Fibroblast of lung (primary cell): ENCODE results near the gene KRT85. TPM values are rescaled to one million over a fixed set of nuclear protein-coding genes. Genes with fewer than 3 reads are reported as not detected.

ENCODE experiments used
- DNase-seq, 2 donors: peaks; one replicate each; pipeline versions ENCODE4 v3.0.0 to v3.0.0-alpha.2; 2010; ENCODE audit warnings: low read depth in 2 of 2
- H2AFZ ChIP-seq: 2 replicates; pipeline ENCODE4 v1.5.1; 2012; ENCODE audit warnings: low read length, control low read depth, inconsistent platforms
- H3K27ac ChIP-seq: 2 replicates; pipeline ENCODE4 v1.5.1; 2011; ENCODE audit warnings: low read length, control low read depth; ENCODE audit not compliant: insufficient read depth
- H3K27me3 ChIP-seq: 2 replicates; pipeline ENCODE4 v1.5.1; 2011; ENCODE audit warnings: mild to moderate bottlenecking, low read length; ENCODE audit not compliant: control insufficient read depth, insufficient read depth
- H3K36me3 ChIP-seq: 2 replicates; pipeline ENCODE4 v1.5.1; 2011; ENCODE audit warnings: low read length; ENCODE audit not compliant: control insufficient read depth, insufficient read depth
- H3K4me1 ChIP-seq: 2 replicates; pipeline ENCODE4 v1.5.1; 2011; ENCODE audit warnings: low read length; ENCODE audit not compliant: control insufficient read depth, insufficient read depth; ENCODE audit errors: extremely low read depth
- H3K4me2 ChIP-seq: 2 replicates; pipeline ENCODE4 v1.5.1; 2011; ENCODE audit warnings: low read length, control low read depth; ENCODE audit not compliant: insufficient read depth; ENCODE audit errors: extremely low read depth
- H3K4me3 ChIP-seq, 4 experiments: fragments of 200-600 bp in 1 of 4; sonication (generic) in 1 of 4; replicated peaks in 1 of 4; 2 replicates each; pipeline ENCODE4 v1.5.1; 2011 to 2016; ENCODE audit warnings: low read length in 4 of 4, low read depth in 3 of 4, mild to moderate bottlenecking in 3 of 4, control low read depth in 2 of 4, inconsistent platforms in 1 of 4, mixed read lengths in 1 of 4; ENCODE audit not compliant: insufficient read depth in 1 of 4; ENCODE audit errors: control extremely low read depth in 1 of 4
- H3K79me2 ChIP-seq: 2 replicates; pipeline ENCODE4 v1.5.1; 2012; ENCODE audit warnings: mild to moderate bottlenecking, low read length, inconsistent platforms; ENCODE audit not compliant: control insufficient read depth, insufficient read depth
- H3K9ac ChIP-seq: 2 replicates; pipeline ENCODE4 v1.5.1; 2011; ENCODE audit warnings: mild to moderate bottlenecking, low read length, control low read depth; ENCODE audit not compliant: insufficient read depth
- H3K9me3 ChIP-seq: 2 replicates; pipeline ENCODE4 v1.5.1; 2012; ENCODE audit warnings: low read depth, low read length; ENCODE audit not compliant: control insufficient read depth, insufficient read depth
- H4K20me1 ChIP-seq: 2 replicates; pipeline ENCODE4 v1.5.1; 2011; ENCODE audit warnings: low read length; ENCODE audit not compliant: control insufficient read depth, insufficient read depth; ENCODE audit errors: extremely low read depth
- CTCF ChIP-seq, 2 donors: IDR thresholded peaks in 1 of 2; conservative IDR thresholded peaks in 1 of 2; 1 replicate in 1 of 2; 2 replicates in 1 of 2; pipeline ENCODE4 v1.5.1; 2011 to 2012; ENCODE audit warnings: low read length in 2 of 2, control low read depth in 1 of 2, inconsistent platforms in 1 of 2, low read depth in 1 of 2, mild to moderate bottlenecking in 1 of 2
- EZH2 ChIP-seq: IDR thresholded peaks from 2 replicates; pipeline ENCODE4 v1.5.1; 2012; ENCODE audit warnings: low read length, control low read depth, mild to moderate bottlenecking; ENCODE audit errors: missing control alignments
- polyA plus RNA-seq, 2 donors: library from polyadenylated mRNA; depleted of rRNA in 1 of 2; stranded (reverse) in 1 of 2; unstranded in 1 of 2; fragments of >200 nt; gene quantifications; 2 replicates each; pipeline ENCODE4 v1.2.1, GENCODE V29; 2011 to 2012; ENCODE audit warnings: missing spikeins in 1 of 2
- total RNA-seq: library from RNA; depleted of rRNA; stranded (reverse); fragments of >200 nt; gene quantifications from 2 replicates; pipeline ENCODE4 v1.2.1, GENCODE V29; 2014

The KRT85 gene
- total and polyA plus RNA-seq, 2 donors (not counting 1 experiment from before 2014, with no cell fraction given) = not detected

GRCh38 chr12:52327052-52327829, 40.0 kb downstream of the KRT85 start:
- H4K20me1 ChIP-seq = no peaks in the 10 kb centered on the region
- no peaks in the 10 kb centered on the region for H3K36me3 ChIP-seq
- no peaks in the 10 kb centered on the region for H3K79me2 ChIP-seq
- no peak overlapping the region for H3K4me2 ChIP-seq
- DNase-seq = peak; percentile 89 to 94
- no peaks in the 10 kb centered on the region for H3K4me1 ChIP-seq
- H3K27ac ChIP-seq = no peak overlapping the region
- no peak overlapping the region for H3K9ac ChIP-seq
- TF ChIP-seq EZH2 = no peak
- TF ChIP-seq CTCF (conservative IDR thresholded peaks at IDR 0.05 in 1 of 2, IDR thresholded peaks at IDR 0.05 in 1 of 2; ENCODE audit: low read depth in 1 of 2, low read length in 2 of 2) = peak; percentile 96
- no peak overlapping the region for H3K4me3 ChIP-seq
- no peaks in the 10 kb centered on the region for H3K9me3 ChIP-seq
- peaks cover 22% of the 10 kb centered on the region for H3K27me3 ChIP-seq
- H2AFZ ChIP-seq = no peak overlapping the region

DNA sequence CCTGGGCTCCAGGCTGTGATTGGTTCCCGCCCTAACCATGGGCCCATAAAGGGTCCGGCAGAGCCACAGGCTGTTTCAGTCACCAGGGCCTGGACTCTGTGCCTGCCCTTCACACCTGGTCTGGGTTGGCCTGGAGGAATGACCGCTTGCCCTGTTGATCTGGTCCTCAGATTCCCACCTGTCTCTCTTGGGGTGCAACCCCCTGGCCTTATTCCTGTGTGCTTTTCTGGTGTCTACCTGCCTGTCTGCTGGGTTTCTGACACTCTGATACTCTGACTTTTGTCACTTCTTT, 43.2 kb downstream of the KRT85 start:
- Histone ChIP-seq H3K79me2 (no peaks in the 10 kb centered on the region), H3K4me1 (no peaks in the 10 kb centered on the region), H3K9ac (no peak overlapping the region), H3K36me3 (no peaks in the 10 kb centered on the region), H3K4me2 (no peak overlapping the region), H4K20me1 (no peaks in the 10 kb centered on the region), H3K27me3 (peaks cover 30% of the 10 kb centered on the region), H3K4me3 (no peak overlapping the region), H2AFZ (no peak overlapping the region), H3K27ac (no peak overlapping the region), H3K9me3 (no peaks in the 10 kb centered on the region)
- no peak for TF ChIP-seq EZH2
- DNase-seq = no peak

DNA sequence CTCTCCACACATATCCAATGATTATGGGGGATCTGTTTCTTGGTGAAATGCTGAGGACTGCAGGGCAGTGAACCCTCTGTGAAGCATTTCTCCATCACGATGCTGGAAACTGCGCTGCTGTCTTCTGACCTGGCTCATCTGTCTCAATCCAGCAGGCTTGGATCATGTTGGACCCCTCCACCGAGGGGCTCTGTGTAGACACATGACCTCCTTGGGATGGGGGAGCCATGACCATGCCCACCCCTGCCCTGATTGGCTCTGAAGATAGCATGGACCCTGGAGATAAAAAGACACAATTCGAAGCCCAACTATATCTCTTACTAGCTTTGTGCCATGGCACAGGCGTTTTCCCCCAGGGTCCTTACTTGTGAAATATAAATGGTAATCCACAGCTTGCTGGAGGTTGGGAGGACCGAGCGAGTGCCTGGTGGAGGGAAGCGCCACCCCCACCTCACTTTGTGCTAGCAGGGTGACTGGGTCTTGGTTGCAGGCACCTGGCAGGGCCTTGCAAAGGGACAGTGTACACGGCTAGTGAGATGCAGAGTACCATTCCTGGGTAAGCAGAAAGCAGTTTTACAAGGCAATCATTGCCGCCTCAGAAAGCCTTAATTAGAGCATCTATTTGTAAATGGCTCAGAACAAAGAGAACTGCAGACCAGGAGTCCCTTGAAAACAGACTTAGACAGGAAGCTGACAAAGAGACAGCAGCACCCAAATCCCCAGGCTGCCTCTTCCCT, 43.7 kb downstream of the KRT85 start:
- Histone ChIP-seq H4K20me1 (no peaks in the 10 kb centered on the region), H3K27ac (no peak overlapping the region), H3K9ac (no peak overlapping the region), H3K36me3 (no peaks in the 10 kb centered on the region), H3K79me2 (no peaks in the 10 kb centered on the region), H2AFZ (no peak overlapping the region), H3K4me3 (no peak overlapping the region), H3K27me3 (peaks cover 33% of the 10 kb centered on the region), H3K9me3 (no peaks in the 10 kb centered on the region), H3K4me2 (no peak overlapping the region), H3K4me1 (no peaks in the 10 kb centered on the region)
- no peak for TF ChIP-seq EZH2
- DNase-seq = no peak

GRCh38 chr12:52323001-52323400, 44.3 kb downstream of the KRT85 start:
- Histone ChIP-seq H3K79me2 (no peaks in the 10 kb centered on the region), H3K9me3 (no peaks in the 10 kb centered on the region), H3K9ac (no peak overlapping the region), H3K27ac (no peak overlapping the region), H3K4me2 (no peak overlapping the region), H3K27me3 (peaks cover 36% of the 10 kb centered on the region), H2AFZ (no peak overlapping the region), H4K20me1 (no peaks in the 10 kb centered on the region), H3K4me1 (no peaks in the 10 kb centered on the region), H3K4me3 (no peak overlapping the region), H3K36me3 (no peaks in the 10 kb centered on the region)
- DNase-seq = no peak
- TF ChIP-seq CTCF (conservative IDR thresholded peaks at IDR 0.05 in 1 of 2, IDR thresholded peaks at IDR 0.05 in 1 of 2; ENCODE audit: low read depth in 1 of 2, low read length in 2 of 2) = no peak
- TF ChIP-seq EZH2 = no peak
